Fibroblast of skin of scalp (primary cell): ENCODE data around the gene TAF8. TPM values are rescaled to one million over a fixed set of nuclear protein-coding genes. Genes with fewer than 3 reads are reported as not detected.
"Not testable (repeated sequence)": the region's sequence is repeated elsewhere in the genome, so short reads cannot be mapped to it uniquely, and the experiment has no call there.

Experiments used
- DNase-seq: peaks from one replicate; pipeline ENCODE4 v3.0.0-alpha.2; 2013
- polyA plus RNA-seq, 2 experiments: library from polyadenylated mRNA; unstranded; fragments of 120-200 nt; gene quantifications; one replicate each; pipeline ENCODE4 v1.2.1, GENCODE V29; 2013; ENCODE audit not compliant: insufficient read length in 2 of 2

TAF8 gene
- 9.9 TPM for polyA plus RNA-seq (2013, experiment 1 of 2; ENCODE audit: insufficient read length)
- 9.2 TPM for polyA plus RNA-seq (2013, experiment 2 of 2; ENCODE audit: insufficient read length)

- peak; percentile 92 for DNase-seq
These were observed at the start of gene TAF8 for GRCh38 chr6:42050297-42051267. TAF8 (plus strand) TSS chr6:42050524; CDS start chr6:42050542, 18 bp downstream.

- no peak for DNase-seq
These were observed 48.8 kb upstream of the TAF8 start for GRCh38 chr6:42001506-42001905.

- DNase-seq: not testable (repeated sequence)
These were observed 46.7 kb upstream of the TAF8 start for GRCh38 chr6:42003658-42004057.

DNA sequence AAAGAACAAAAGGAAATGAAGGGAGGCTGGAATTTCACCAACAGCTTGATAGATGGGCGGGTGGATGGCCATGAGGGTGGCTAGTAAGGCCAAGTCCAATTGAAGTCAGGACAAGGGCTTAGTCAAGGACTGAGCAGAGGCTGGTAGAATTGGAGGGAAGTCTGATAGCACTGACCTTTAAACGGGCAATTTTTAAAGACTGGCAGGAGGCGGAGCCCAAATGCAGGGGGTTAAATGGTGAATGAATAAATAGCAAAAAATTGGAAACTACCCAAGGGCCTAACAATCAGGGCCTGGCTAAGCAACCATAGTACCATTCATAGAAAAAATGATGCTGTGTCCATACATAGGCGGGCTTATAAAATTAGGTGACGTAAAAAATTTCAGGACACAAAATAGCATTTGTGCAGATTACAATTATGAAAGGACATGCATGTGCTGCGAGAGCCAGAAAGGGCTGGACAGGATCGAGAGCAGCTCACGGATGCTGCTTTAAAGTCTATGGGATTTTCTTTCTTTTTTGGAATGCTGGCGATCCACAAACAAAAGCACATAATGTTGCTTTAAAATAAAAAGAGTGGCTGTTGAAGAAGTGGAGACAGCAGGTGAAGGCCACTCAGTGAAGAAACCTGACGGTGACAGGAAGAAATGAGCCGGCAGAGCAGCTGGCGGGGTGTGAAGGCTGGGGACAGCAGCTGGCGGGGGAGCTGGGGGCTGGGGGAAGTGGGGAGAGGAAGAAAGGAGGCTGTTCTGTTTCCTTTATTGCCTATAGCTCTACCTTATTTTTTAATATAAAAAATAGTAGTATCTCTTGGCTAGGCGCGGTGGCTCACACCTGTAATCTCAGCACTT lies 42.8 kb upstream of the TAF8 start:
- no peak for DNase-seq

GRCh38 chr6:42008138-42008528 lies 42.2 kb upstream of the TAF8 start:
- not testable (repeated sequence) for DNase-seq

- no peak for DNase-seq
These were observed 40.5 kb upstream of the TAF8 start for GRCh38 chr6:42009844-42010184.

DNA sequence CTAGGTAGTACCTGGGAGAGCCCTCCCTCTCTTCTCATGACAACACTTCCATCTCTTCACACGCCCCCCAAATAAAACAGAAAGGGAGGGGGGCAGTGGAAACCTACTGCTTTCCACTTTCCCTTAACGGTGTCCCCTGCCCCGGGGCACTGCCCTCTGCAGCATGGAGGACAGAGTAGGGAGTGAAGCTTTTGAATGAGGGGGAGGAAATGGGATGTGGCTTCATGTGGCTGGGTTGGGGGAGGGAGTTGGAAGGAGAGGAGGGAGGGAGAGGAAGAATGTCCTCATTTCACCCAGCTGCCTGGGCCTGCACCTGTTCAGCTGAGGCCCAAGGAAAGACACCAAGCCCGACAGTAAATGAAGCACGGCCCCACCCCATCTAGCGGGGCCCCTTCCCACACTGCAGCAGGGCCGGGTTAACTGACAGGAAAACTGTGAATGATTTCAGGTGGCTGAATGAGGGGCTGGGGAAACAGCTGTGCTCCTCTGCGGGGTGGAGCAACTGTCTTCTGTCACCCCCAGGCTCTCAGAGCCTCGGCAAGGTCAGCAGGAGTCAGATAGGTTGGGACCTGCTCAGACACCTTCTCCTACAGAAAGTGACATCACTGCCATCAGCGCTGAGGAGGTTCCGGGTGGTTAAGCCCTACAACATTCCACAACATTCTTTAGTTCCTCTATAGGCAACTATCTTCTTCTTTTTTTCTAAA lies 40.0 kb upstream of the TAF8 start:
- DNase-seq: no peak

GRCh38 chr6:42010909-42011308 lies 39.4 kb upstream of the TAF8 start:
- no peak for DNase-seq

GRCh38 chr6:42012501-42013133 lies 37.7 kb upstream of the TAF8 start:
- no peak for DNase-seq

- DNase-seq: no peak
These were observed 37.2 kb upstream of the TAF8 start for GRCh38 chr6:42013134-42013516.

DNA sequence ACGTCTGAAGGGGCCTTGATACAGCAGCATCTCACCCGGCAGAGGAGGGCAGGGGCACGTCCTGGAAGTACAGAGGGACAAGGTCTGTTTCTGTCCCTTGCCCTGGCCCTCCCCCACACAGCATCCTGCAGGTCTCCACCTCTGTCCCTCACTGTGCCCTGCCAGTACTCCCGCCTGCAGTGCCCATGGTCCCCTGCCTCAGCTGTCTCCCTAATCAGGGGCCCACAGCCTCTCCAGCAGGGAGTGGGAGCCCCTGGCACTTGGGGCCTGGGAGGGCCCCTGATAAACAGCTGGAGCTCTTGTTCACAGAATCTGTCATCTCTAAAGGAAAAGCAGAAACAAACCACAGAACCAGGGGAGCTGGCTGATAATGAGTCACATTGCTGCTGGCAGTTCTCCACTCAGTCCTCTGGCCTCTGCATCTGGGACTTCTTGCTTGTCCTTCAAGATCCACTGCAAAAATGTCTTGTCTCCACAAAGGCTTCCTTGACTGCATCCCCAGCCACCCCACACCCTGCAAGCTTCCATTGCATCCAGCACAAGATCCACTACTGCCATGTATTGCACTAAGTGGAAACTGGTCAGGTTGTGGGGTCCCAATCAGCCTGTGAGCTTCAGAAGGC lies 33.2 kb upstream of the TAF8 start:
- DNase-seq: peak; percentile 77

GRCh38 chr6:42020967-42021366 lies 29.4 kb upstream of the TAF8 start:
- DNase-seq: no peak

- DNase-seq: no peak
These were observed 28.2 kb upstream of the TAF8 start for GRCh38 chr6:42021847-42022754.

GRCh38 chr6:42022755-42023384 lies 27.5 kb upstream of the TAF8 start:
- DNase-seq: no peak

DNA sequence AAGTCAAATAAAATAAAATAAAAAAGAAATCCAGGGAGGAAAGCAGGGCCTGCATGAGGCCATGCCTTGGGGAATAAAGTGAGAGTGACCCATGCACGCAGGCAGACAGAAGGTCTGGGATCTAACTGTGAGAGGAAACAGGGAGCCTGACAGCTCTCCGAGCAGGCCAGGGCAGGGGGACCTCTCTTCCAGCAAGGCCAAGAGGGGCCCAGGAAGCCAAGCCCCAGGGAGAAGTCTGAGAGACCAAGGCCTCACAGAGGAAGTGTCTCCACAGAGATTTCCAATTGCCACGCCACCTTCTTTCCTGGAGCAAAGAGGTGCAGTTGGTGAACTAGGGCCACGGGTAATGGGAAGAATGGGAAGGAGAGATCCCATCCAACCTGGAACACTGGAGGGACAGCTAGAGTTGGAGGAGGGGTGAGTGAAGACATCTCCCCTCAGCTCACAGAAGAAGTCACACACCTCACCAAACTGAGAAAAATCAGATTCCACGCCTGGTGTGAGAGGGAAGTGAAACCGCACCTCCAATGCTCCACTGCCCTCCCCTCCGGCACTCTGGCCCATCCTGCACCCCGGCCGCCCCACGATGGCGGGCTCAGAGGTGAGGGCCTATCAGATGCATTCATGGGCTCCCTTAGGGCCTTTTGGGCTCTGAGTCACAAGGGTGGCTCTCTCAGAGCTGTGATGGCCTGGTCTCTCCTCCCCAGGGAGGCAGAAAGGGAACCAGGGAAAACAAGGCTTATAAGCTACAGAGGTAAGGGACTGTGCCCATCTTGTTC lies 25.1 kb upstream of the TAF8 start:
- DNase-seq: no peak

GRCh38 chr6:42025845-42026243 lies 24.5 kb upstream of the TAF8 start:
- DNase-seq: no peak

DNA sequence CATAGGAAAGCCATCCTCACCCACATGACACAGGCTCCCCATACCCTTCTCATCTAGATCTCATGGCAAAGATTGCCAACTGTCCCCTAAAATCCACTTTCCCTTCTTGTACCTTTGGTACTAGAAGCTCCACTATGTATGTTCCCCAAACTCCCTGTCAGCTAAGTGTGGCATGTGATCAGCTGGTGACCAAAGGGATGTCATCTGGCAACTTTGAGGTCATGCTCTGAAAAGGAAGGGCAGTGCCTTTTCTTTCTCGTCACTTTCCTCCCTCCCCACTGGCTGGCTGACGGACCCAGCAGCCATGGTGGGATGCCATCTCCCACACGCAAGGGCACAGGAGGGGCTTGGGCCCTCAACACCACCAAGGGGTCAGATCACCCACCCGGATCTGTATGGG lies 23.8 kb upstream of the TAF8 start:
- no peak for DNase-seq

GRCh38 chr6:42028234-42029061 lies 21.9 kb upstream of the TAF8 start:
- DNase-seq: no peak
